IMR-90 (cell line): ENCODE measurements around the gene DAAM1. TPM values are rescaled to one million over a fixed set of nuclear protein-coding genes. Genes with fewer than 3 reads are reported as not detected.

Experiments used
- ATAC-seq: fragments of 200-7000 bp; cut with Tn5 transposase; 2 replicates; pipeline ENCODE4 v1.9.1; 2020; ENCODE audit warnings: low read depth, mild to moderate bottlenecking, moderate library complexity
- BruUV-seq: library from RNA; stranded (reverse); fragments of 400-500 nt; replicated peaks from 2 replicates; lab custom pipeline; 2021; lab: Mats Ljungman, UMichigan
- CTCF ChIA-PET: fragments of 300-600 bp; formaldehyde crosslinking; extraction: SDS; loops from one replicate; lab custom pipeline; 2021; ENCODE audit warnings: antibody characterized with exemption; lab: Yijun Ruan, JAX
- POLR2A ChIA-PET: fragments of 300-600 bp; sonication (Branson Sonifier 250); formaldehyde crosslinking; loops from one replicate; lab custom pipeline; 2022; ENCODE audit warnings: antibody characterized with exemption; ENCODE audit not compliant: unreplicated experiment; lab: Charles Lee
- DNase-seq: peaks from one replicate; pipeline ENCODE4 v3.0.0; 2013
- H2AFZ ChIP-seq: replicated peaks from 2 replicates; pipeline ENCODE3; 2013; ENCODE audit warnings: low read length, mild to moderate bottlenecking; ENCODE audit not compliant: poor library complexity
- H2AK5ac ChIP-seq: 2 replicates; pipeline ENCODE4 v1.6.1; 2013; ENCODE audit warnings: low read depth, low read length, inconsistent platforms
- H2AK9ac ChIP-seq: replicated peaks from 2 replicates; pipeline ENCODE3; 2013; ENCODE audit warnings: mild to moderate bottlenecking, low read depth, low read length, moderate library complexity; ENCODE audit not compliant: poor library complexity
- H2BK120ac ChIP-seq: 2 replicates; pipeline ENCODE4 v1.6.1; 2013; ENCODE audit warnings: low read depth, low read length, inconsistent platforms
- H2BK15ac ChIP-seq: 3 replicates; pipeline ENCODE4 v1.6.1; 2013; ENCODE audit warnings: low read depth, low read length, inconsistent platforms
- H2BK20ac ChIP-seq: 2 replicates; pipeline ENCODE4 v1.6.1; 2013; ENCODE audit warnings: low read depth, mild to moderate bottlenecking, inconsistent platforms, low read length, moderate library complexity
- H2BK5ac ChIP-seq: 2 replicates; pipeline ENCODE4 v1.6.1; 2013; ENCODE audit warnings: mild to moderate bottlenecking, low read depth, low read length, inconsistent platforms; ENCODE audit not compliant: poor library complexity, severe bottlenecking
- H3K14ac ChIP-seq: replicated peaks from 2 replicates; pipeline ENCODE4 v1.6.1; 2013; ENCODE audit warnings: low read depth, low read length, inconsistent platforms
- H3K18ac ChIP-seq: 2 replicates; pipeline ENCODE4 v1.6.1; 2013; ENCODE audit warnings: low read depth, low read length, control low read depth
- H3K23ac ChIP-seq: 2 replicates; pipeline ENCODE4 v1.6.1; 2013; ENCODE audit warnings: low read depth, low read length, inconsistent platforms
- H3K27ac ChIP-seq: 2 replicates; pipeline ENCODE4 v1.5.1; 2013; ENCODE audit warnings: mild to moderate bottlenecking, control low read depth, low read length; ENCODE audit not compliant: insufficient read depth
- H3K27me3 ChIP-seq: 2 replicates; pipeline ENCODE4 v1.6.1; 2013; ENCODE audit warnings: low read length; ENCODE audit not compliant: control insufficient read depth, insufficient read depth
- H3K36me3 ChIP-seq: 2 replicates; pipeline ENCODE4 v1.6.1; 2013; ENCODE audit warnings: low read length, mixed read lengths; ENCODE audit not compliant: control insufficient read depth, insufficient read depth
- H3K4ac ChIP-seq: 2 replicates; pipeline ENCODE4 v1.6.1; 2013; ENCODE audit warnings: low read depth, low read length, inconsistent platforms
- H3K4me1 ChIP-seq: 2 replicates; pipeline ENCODE4 v1.6.1; 2013; ENCODE audit warnings: low read length, mixed read lengths; ENCODE audit not compliant: control insufficient read depth, insufficient read depth
- H3K4me2 ChIP-seq: 2 replicates; pipeline ENCODE4 v1.6.1; 2013; ENCODE audit warnings: low read depth, mild to moderate bottlenecking, control low read depth, low read length, moderate library complexity
- H3K4me3 ChIP-seq: 2 replicates; pipeline ENCODE4 v1.5.1; 2013; ENCODE audit warnings: low read depth, mild to moderate bottlenecking, control low read depth, low read length, moderate library complexity; ENCODE audit not compliant: insufficient read depth
- H3K56ac ChIP-seq: 2 replicates; pipeline ENCODE4 v1.6.1; 2013; ENCODE audit warnings: low read length, inconsistent platforms; ENCODE audit not compliant: insufficient read depth; ENCODE audit errors: extremely low read depth
- H3K79me1 ChIP-seq, 2 experiments: 2 replicates each; pipeline ENCODE4 v1.6.1; 2013; ENCODE audit warnings: low read length in 2 of 2, inconsistent platforms in 1 of 2, low read depth in 1 of 2
- H3K9ac ChIP-seq: 2 replicates; pipeline ENCODE4 v1.6.1; 2013; ENCODE audit warnings: low read depth, low read length, control low read depth
- H3K9me1 ChIP-seq: 2 replicates; pipeline ENCODE4 v1.6.1; 2013; ENCODE audit warnings: low read length, inconsistent platforms; ENCODE audit not compliant: insufficient read depth
- H3K9me3 ChIP-seq: 2 replicates; pipeline ENCODE4 v1.6.1; 2013; ENCODE audit warnings: low read length; ENCODE audit not compliant: control insufficient read depth, insufficient read depth
- H4K20me1 ChIP-seq: 2 replicates; pipeline ENCODE4 v1.6.1; 2013; ENCODE audit warnings: low read length, inconsistent platforms; ENCODE audit not compliant: insufficient read depth
- H4K5ac ChIP-seq: 2 replicates; pipeline ENCODE4 v1.6.1; 2013; ENCODE audit warnings: mild to moderate bottlenecking, low read depth, low read length, control low read depth
- H4K8ac ChIP-seq, 2 experiments: 2 replicates each; pipeline ENCODE4 v1.6.1; 2013; ENCODE audit warnings: low read depth in 2 of 2, low read length in 2 of 2, control low read depth in 1 of 2, inconsistent platforms in 1 of 2
- H4K91ac ChIP-seq: 2 replicates; pipeline ENCODE4 v1.6.1; 2013; ENCODE audit warnings: low read depth, low read length, inconsistent platforms; ENCODE audit not compliant: insufficient read depth
- BHLHE40 ChIP-seq: fragments of 150-350 bp; IDR thresholded peaks from 2 replicates; pipeline ENCODE4 v1.6.1; 2016; ENCODE audit warnings: mild to moderate bottlenecking, low read depth, low read length
- CEBPB ChIP-seq: IDR thresholded peaks from 2 replicates; pipeline ENCODE4 v1.6.1; 2012; ENCODE audit warnings: low read depth, low read length, improper control_type of control experiment
- FOS ChIP-seq: fragments of 150-350 bp; IDR thresholded peaks from 2 replicates; pipeline ENCODE4 v1.6.1; 2016; ENCODE audit warnings: low read depth, low read length
- MXI1 ChIP-seq: IDR thresholded peaks from 2 replicates; pipeline ENCODE4 v1.6.1; 2012; ENCODE audit warnings: low read depth, mild to moderate bottlenecking, low read length, moderate library complexity, borderline replicate concordance
- POLR2A ChIP-seq: IDR thresholded peaks from 2 replicates; pipeline ENCODE4 v1.6.1; 2012; ENCODE audit warnings: mild to moderate bottlenecking, low read depth, low read length
- RAD21 ChIP-seq: IDR thresholded peaks from 2 replicates; pipeline ENCODE4 v1.6.1; 2012; ENCODE audit warnings: low read length, improper control_type of control experiment
- WGBS, 2 experiments: methylation state at CpG; one replicate each; pipeline versions ENCODE4 v1.1.5 to v1.1.7; 2013; ENCODE audit warnings: missing lambda C conversion rate in 2 of 2; ENCODE audit not compliant: insufficient read length in 1 of 2; ENCODE audit errors: extremely low coverage in 2 of 2; 5-methylcytosine and 5-hydroxymethylcytosine counted together
- dilution Hi-C: fragments of 300-500 bp; cut with HindIII; formaldehyde crosslinking; loops from one replicate; pipeline ENCODE4 v1.14.3; 2018; ENCODE audit warnings: low sequenced_read_pairs; ENCODE audit not compliant: unreplicated experiment
- in situ Hi-C: fragments of 300-500 bp; cut with MboI; formaldehyde crosslinking; loops from 3 replicates; pipeline ENCODE4 v1.14.3; 2019; ENCODE audit warnings: low sequenced_read_pairs, inconsistent platforms, mixed read lengths
- intact Hi-C: fragments of 100-400 bp; cut with micrococcal nuclease; formaldehyde crosslinking; loops from 2 replicates; pipeline ENCODE4 v1.10.0; 2022
- polyA plus RNA-seq, 3 experiments: library from polyadenylated mRNA; depleted of rRNA; stranded (reverse); fragments of >200 nt; gene quantifications; 2 replicates each; pipeline ENCODE4 v1.2.3, GENCODE V29; 2012; ENCODE audit warnings: low replicate concordance in 1 of 3
- total RNA-seq: library from RNA; depleted of rRNA; stranded (reverse); fragments of >200 nt; gene quantifications from 2 replicates; pipeline ENCODE4 v1.2.3, GENCODE V29; 2012
- TF ChIP-seq, protein P1 (sequence below): conservative IDR thresholded peaks from 2 replicates; pipeline ENCODE4 v1.5.1; 2012; ENCODE audit warnings: mild to moderate bottlenecking, low read depth, low read length, improper control_type of control experiment
- TF ChIP-seq, protein P2 (sequence below): fragments of 150-350 bp; IDR thresholded peaks from 2 replicates; pipeline ENCODE4 v1.6.1; 2016; ENCODE audit warnings: low read depth, mild to moderate bottlenecking, low read length, moderate library complexity, borderline replicate concordance

Gene DAAM1
- total and polyA plus RNA-seq, 2 of the 4 experiments (the other 2 are of a cell fraction): 4.8 to 5.4 TPM

DNA sequence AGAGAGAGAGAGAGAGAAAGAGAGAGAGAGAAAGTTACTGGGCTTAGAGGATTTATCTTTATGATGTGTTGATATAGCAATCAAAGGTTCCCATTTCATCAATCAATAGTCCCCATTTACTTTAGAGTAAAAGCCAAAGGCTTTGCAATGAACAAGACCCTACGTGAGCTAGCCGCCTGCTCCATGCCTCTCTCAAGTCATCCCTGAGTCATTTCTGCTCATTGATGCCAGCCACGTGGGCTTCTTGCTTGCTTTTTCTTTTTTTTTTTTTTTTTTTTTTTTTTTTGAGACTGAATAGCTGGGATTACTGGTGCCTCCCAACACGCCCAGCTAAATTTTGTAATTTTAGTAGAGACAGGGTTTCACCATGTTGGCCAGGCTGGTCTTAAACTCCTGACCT lies 205.8 kb downstream of the DAAM1 start:
- no peak overlapping the region for H2AK9ac ChIP-seq
- BruUV-seq: no TSS peak
- H3K23ac ChIP-seq: no peak overlapping the region
- no peak overlapping the region for H3K4ac ChIP-seq
- H3K56ac ChIP-seq: no peak overlapping the region
- H2BK20ac ChIP-seq: no peak overlapping the region
- intact Hi-C loops (no loop called here), dilution Hi-C loops (no loop called here), in situ Hi-C loops (no loop called here)
- no peak overlapping the region for H3K27ac ChIP-seq
- no peak overlapping the region for H3K4me2 ChIP-seq
- H3K9ac ChIP-seq: no peak overlapping the region
- H3K14ac ChIP-seq: no peak overlapping the region
- H4K91ac ChIP-seq: no peak overlapping the region
- H2AFZ ChIP-seq: no peak overlapping the region
- whole genome bisulfite sequencing, 2 experiments: no CpG with 5 or more reads among the region's 4 CpGs
- H3K9me3 ChIP-seq: no peaks in the 10 kb centered on the region
- H2BK15ac ChIP-seq: no peak overlapping the region
- H2BK5ac ChIP-seq: no peak overlapping the region
- H3K36me3 ChIP-seq: no peaks in the 10 kb centered on the region
- no peak overlapping the region for H4K8ac ChIP-seq
- ChIA-PET CTCF (no interaction called here), POLR2A (interaction anchor here (0.7 kb wide), 1 partner anchor 206 kb away, joined by 3 read pairs; the partner anchor contains the start of gene DAAM1)
- no peak overlapping the region for H3K18ac ChIP-seq
- ATAC-seq (no peak), DNase-seq (no peak)
- no peak for TF ChIP-seq BHLHE40
- no peak for TF ChIP-seq RAD21
- no peak for TF ChIP-seq FOS
- no peak for TF ChIP-seq MXI1
- TF ChIP-seq, protein P1, sequence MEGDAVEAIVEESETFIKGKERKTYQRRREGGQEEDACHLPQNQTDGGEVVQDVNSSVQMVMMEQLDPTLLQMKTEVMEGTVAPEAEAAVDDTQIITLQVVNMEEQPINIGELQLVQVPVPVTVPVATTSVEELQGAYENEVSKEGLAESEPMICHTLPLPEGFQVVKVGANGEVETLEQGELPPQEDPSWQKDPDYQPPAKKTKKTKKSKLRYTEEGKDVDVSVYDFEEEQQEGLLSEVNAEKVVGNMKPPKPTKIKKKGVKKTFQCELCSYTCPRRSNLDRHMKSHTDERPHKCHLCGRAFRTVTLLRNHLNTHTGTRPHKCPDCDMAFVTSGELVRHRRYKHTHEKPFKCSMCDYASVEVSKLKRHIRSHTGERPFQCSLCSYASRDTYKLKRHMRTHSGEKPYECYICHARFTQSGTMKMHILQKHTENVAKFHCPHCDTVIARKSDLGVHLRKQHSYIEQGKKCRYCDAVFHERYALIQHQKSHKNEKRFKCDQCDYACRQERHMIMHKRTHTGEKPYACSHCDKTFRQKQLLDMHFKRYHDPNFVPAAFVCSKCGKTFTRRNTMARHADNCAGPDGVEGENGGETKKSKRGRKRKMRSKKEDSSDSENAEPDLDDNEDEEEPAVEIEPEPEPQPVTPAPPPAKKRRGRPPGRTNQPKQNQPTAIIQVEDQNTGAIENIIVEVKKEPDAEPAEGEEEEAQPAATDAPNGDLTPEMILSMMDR: no peak
- TF ChIP-seq POLR2A: no peak
- TF ChIP-seq, protein P2, sequence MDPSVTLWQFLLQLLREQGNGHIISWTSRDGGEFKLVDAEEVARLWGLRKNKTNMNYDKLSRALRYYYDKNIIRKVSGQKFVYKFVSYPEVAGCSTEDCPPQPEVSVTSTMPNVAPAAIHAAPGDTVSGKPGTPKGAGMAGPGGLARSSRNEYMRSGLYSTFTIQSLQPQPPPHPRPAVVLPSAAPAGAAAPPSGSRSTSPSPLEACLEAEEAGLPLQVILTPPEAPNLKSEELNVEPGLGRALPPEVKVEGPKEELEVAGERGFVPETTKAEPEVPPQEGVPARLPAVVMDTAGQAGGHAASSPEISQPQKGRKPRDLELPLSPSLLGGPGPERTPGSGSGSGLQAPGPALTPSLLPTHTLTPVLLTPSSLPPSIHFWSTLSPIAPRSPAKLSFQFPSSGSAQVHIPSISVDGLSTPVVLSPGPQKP: no peak
- no peak for TF ChIP-seq CEBPB
- H3K4me3 ChIP-seq: no peak overlapping the region
- H3K79me1 ChIP-seq: no peaks in the 10 kb centered on the region
- no peaks in the 10 kb centered on the region for H3K27me3 ChIP-seq
- no peaks in the 10 kb centered on the region for H3K4me1 ChIP-seq
- no peak overlapping the region for H2BK120ac ChIP-seq
- H4K5ac ChIP-seq: no peak overlapping the region
- H4K20me1 ChIP-seq: no peaks in the 10 kb centered on the region
- H2AK5ac ChIP-seq: no peak overlapping the region
- no peaks in the 10 kb centered on the region for H3K9me1 ChIP-seq
